GM12878 (cell line): Measurements from ENCODE around the gene BPIFB4. TPM values are rescaled to one million over a fixed set of nuclear protein-coding genes. Genes with fewer than 3 reads are reported as not detected.

Experiments
- ATAC-seq: fragments of 200-7000 bp; cut with Tn5 transposase; 3 replicates; pipeline ENCODE4 v1.9.1; 2020; ENCODE audit warnings: mild to moderate bottlenecking, moderate library complexity
- BruUV-seq: library from RNA; stranded (reverse); fragments of 400-500 nt; replicated peaks from 2 replicates; lab custom pipeline; 2021; lab: Mats Ljungman, UMichigan
- CTCF ChIA-PET: fragments of 300-600 bp; sonication (Branson Sonifier 250); formaldehyde crosslinking; extraction: SDS; loops from one replicate; lab custom pipeline; 2021; ENCODE audit warnings: inconsistent platforms; lab: Yijun Ruan, JAX
- POLR2A ChIA-PET: fragments of 350-600 bp; formaldehyde crosslinking; extraction: SDS; loops from one replicate; lab custom pipeline; 2021; ENCODE audit warnings: inconsistent platforms; lab: Charles Lee
- RAD21 ChIA-PET: fragments of 300-600 bp; sonication (Branson Sonifier 250); formaldehyde crosslinking; loops from one replicate; lab custom pipeline; 2023; ENCODE audit warnings: antibody characterized with exemption; ENCODE audit not compliant: unreplicated experiment; lab: Charles Lee
- SMC1A ChIA-PET: fragments of 300-600 bp; sonication (Branson Sonifier 250); formaldehyde crosslinking; loops from one replicate; lab custom pipeline; 2023; ENCODE audit not compliant: unreplicated experiment, uncharacterized antibody; lab: Charles Lee
- DNase-seq: peaks from one replicate; pipeline ENCODE4 v3.0.0-alpha.2; 2011; ENCODE audit warnings: low read depth, low spot score
- FAIRE-seq: peaks from 3 replicates; lab custom pipeline; 2011; peaks lifted over from hg19 to GRCh38; lab: Jason Lieb, UNC
- H2AFZ ChIP-seq: 2 replicates; pipeline ENCODE4 v1.6.0; 2011; ENCODE audit warnings: low read depth, low read length, control low read depth; ENCODE audit not compliant: control insufficient read depth
- H3K27ac ChIP-seq: 2 replicates; pipeline ENCODE4 v1.5.1; 2011; ENCODE audit warnings: control low read depth; ENCODE audit not compliant: control insufficient read depth, insufficient read depth
- H3K27me3 ChIP-seq, 2 experiments: replicated peaks in 1 of 2; 2 replicates each; pipeline versions ENCODE4 v1.6.0 to v1.6.1; 2011; ENCODE audit warnings: low read length in 1 of 2; ENCODE audit not compliant: control insufficient read depth in 2 of 2, insufficient read depth in 2 of 2
- H3K36me3 ChIP-seq, 2 experiments: 2 replicates each; pipeline ENCODE4 v1.5.1; 2011; ENCODE audit warnings: low read length in 1 of 2; ENCODE audit not compliant: control insufficient read depth in 2 of 2, insufficient read depth in 2 of 2
- H3K4me1 ChIP-seq: 2 replicates; pipeline ENCODE4 v1.6.1; 2011; ENCODE audit warnings: mild to moderate bottlenecking, low read length, moderate library complexity, mixed read lengths; ENCODE audit not compliant: control insufficient read depth, insufficient read depth
- H3K4me2 ChIP-seq: 2 replicates; pipeline ENCODE4 v1.6.0; 2011; ENCODE audit warnings: control low read depth; ENCODE audit not compliant: control insufficient read depth, insufficient read depth
- H3K4me3 ChIP-seq: fragments of 200-600 bp; sonication (generic); 2 replicates; pipeline ENCODE4 v1.5.1; 2016
- H3K79me2 ChIP-seq: 2 replicates; pipeline ENCODE4 v1.6.0; 2011; ENCODE audit warnings: low read length; ENCODE audit not compliant: control insufficient read depth, insufficient read depth
- H3K9ac ChIP-seq: 2 replicates; pipeline ENCODE4 v1.8.0; 2011; ENCODE audit warnings: low read length, control low read depth, mixed read lengths; ENCODE audit not compliant: control insufficient read depth, insufficient read depth
- H3K9me3 ChIP-seq: replicated peaks from 3 replicates; pipeline ENCODE4 v1.5.1; 2011; ENCODE audit warnings: mild to moderate bottlenecking, low read length; ENCODE audit not compliant: control insufficient read depth, insufficient read depth
- H4K20me1 ChIP-seq: 2 replicates; pipeline ENCODE4 v1.6.0; 2011; ENCODE audit not compliant: control insufficient read depth, insufficient read depth
- ASH2L ChIP-seq: fragments of 300-600, 200-600 bp; sonication (generic); IDR thresholded peaks from 2 replicates; pipeline ENCODE4 v1.6.1; 2017; ENCODE audit warnings: low read depth, mild to moderate bottlenecking, borderline replicate concordance
- BCL3 ChIP-seq: IDR thresholded peaks from 2 replicates; pipeline ENCODE4 v1.6.1; 2011; ENCODE audit warnings: borderline replicate concordance, low read depth, mild to moderate bottlenecking, moderate library complexity, low read length; ENCODE audit not compliant: insufficient read depth, poor library complexity, severe bottlenecking
- BMI1 ChIP-seq: fragments of 450-650 bp; IDR thresholded peaks from 2 replicates; pipeline ENCODE4 v1.6.1; 2016; ENCODE audit warnings: mild to moderate bottlenecking, moderate library complexity, borderline replicate concordance
- ELK1 ChIP-seq: IDR thresholded peaks from 2 replicates; pipeline ENCODE4 v1.6.1; 2012; ENCODE audit warnings: low read depth, low read length, improper control_type of control experiment
- HCFC1 ChIP-seq: fragments of 150-350 bp; IDR thresholded peaks from 2 replicates; pipeline ENCODE4 v1.6.1; 2014; ENCODE audit warnings: low read length
- HDGF ChIP-seq: fragments of 450-650 bp; IDR thresholded peaks from 2 replicates; pipeline ENCODE4 v1.6.1; 2016; ENCODE audit warnings: antibody characterized with exemption
- LARP7 ChIP-seq: fragments of 450-650 bp; IDR thresholded peaks from 2 replicates; pipeline ENCODE4 v1.6.1; 2017; ENCODE audit warnings: mild to moderate bottlenecking
- NRF1 ChIP-seq: conservative IDR thresholded peaks from 2 replicates; pipeline ENCODE4 v1.6.1; 2011; ENCODE audit warnings: mild to moderate bottlenecking, low read depth, low read length, improper control_type of control experiment
- PAX8 ChIP-seq: fragments of 450-650 bp; IDR thresholded peaks from 2 replicates; pipeline ENCODE4 v1.6.1; 2017; ENCODE audit warnings: mild to moderate bottlenecking, moderate library complexity
- SIX5 ChIP-seq: IDR thresholded peaks from 2 replicates; pipeline ENCODE4 v1.6.1; 2011; ENCODE audit warnings: mild to moderate bottlenecking, low read depth, low read length, moderate library complexity; ENCODE audit not compliant: severe bottlenecking
- ZBTB40 ChIP-seq: fragments of 450-650 bp; IDR thresholded peaks from 2 replicates; pipeline ENCODE4 v1.6.1; 2016; ENCODE audit warnings: mild to moderate bottlenecking, moderate library complexity, borderline replicate concordance
- ZNF274 ChIP-seq: IDR thresholded peaks from one replicate; pipeline ENCODE4 v1.8.0; 2011; ENCODE audit not compliant: insufficient read length, insufficient read depth
- ZNF622 ChIP-seq: fragments of 450-650 bp; IDR thresholded peaks from 2 replicates; pipeline ENCODE4 v1.6.1; 2017; ENCODE audit warnings: mild to moderate bottlenecking, inconsistent platforms
- WGBS: methylation state at CpG from one replicate; pipeline ENCODE4 v1.1.6; 2016; ENCODE audit warnings: low lambda C conversion rate; ENCODE audit not compliant: insufficient replicate concordance, insufficient coverage; ENCODE audit errors: missing lambda C conversion rate; 5-methylcytosine and 5-hydroxymethylcytosine counted together
- in situ Hi-C: fragments of 300-500 bp; cut with MboI; formaldehyde crosslinking; loops from 9 replicates; pipeline ENCODE4 v1.14.3; 2018; ENCODE audit warnings: mixed read lengths
- intact Hi-C: fragments of 100-400 bp; cut with micrococcal nuclease; formaldehyde crosslinking; loops from one replicate; pipeline ENCODE4 v1.14.2; 2022; ENCODE audit not compliant: unreplicated experiment
- polyA plus RNA-seq, 11 experiments: library from polyadenylated mRNA; depleted of rRNA in 4 of 11; unstranded in 6 of 11; stranded (reverse) in 5 of 11; fragments of >200 nt; fragmentation: Nextera tagmentation in 4 of 11; fragmentation: Illumina TruSeq in 1 of 11; extraction: Ambion mirVana in 4 of 11; extraction: Trizol in 1 of 11; gene quantifications; 1 replicate in 1 of 11; 2 replicates in 10 of 11; pipeline versions ENCODE4 v1.2.1 to v1.2.3, GENCODE V29; 2011 to 2016; ENCODE audit warnings: inconsistent platforms in 2 of 11, missing spikeins in 2 of 11, low read depth in 1 of 11
- total RNA-seq, 4 experiments: library from RNA; depleted of rRNA in 3 of 4; stranded (reverse); fragments of >200 nt in 3 of 4; fragmentation: Illumina TruSeq in 1 of 4; extraction: Trizol in 1 of 4; gene quantifications; 2 replicates each; pipeline versions ENCODE4 v1.2.1 to v1.2.3, GENCODE V29; 2013 to 2021
- TF ChIP-seq, protein P1 (sequence below): fragments of 450-650 bp; IDR thresholded peaks from 2 replicates; pipeline ENCODE4 v1.6.1; 2017; ENCODE audit warnings: mild to moderate bottlenecking

Gene BPIFB4
- total and polyA plus RNA-seq, 10 of the 15 experiments (the other 5 are each of a cell fraction or from before 2014, with no cell fraction given): 0.12 TPM; not detected in 9

DNA sequence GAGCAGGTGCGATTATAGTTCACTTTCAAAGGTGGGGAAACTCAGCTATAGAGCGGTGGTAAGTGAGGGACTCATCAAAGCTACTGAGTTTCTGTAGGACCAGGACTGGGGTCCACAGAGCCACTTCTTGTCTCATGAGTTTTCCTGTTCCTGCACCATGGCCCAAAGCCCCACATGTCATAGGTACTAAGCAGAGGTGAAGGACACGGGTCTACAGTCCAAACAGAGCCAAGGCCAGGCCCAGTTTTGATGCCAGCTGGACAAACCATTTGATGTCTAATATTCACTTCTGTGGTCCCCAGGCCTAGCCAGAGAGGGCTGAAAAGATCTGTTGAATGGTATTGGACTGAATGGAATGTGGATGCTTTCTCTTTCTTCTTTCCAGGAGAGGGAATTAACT lies 37.0 kb upstream of the BPIFB4 start:
- CTCF ChIA-PET: no interaction called here
- RAD21 ChIA-PET: no interaction called here
- no peak overlapping the region for H2AFZ ChIP-seq
- H3K4me1 ChIP-seq: no peaks in the 10 kb centered on the region
- no peaks in the 10 kb centered on the region for H3K36me3 ChIP-seq
- SMC1A ChIA-PET: no interaction called here
- ATAC-seq (no peak), DNase-seq (no peak), FAIRE-seq (no peak)
- H4K20me1 ChIP-seq: no peaks in the 10 kb centered on the region
- WGBS: 13% methylated on average over 3 of the region's 3 CpGs
- intact Hi-C loops: no loop called here
- no peak overlapping the region for H3K4me2 ChIP-seq
- no peak overlapping the region for H3K27ac ChIP-seq
- no peaks in the 10 kb centered on the region; the same call in 2 of the 3 replicates for H3K9me3 ChIP-seq
- H3K27me3 ChIP-seq: no peaks in the 10 kb centered on the region; a peak in 1 of 4 replicates
- no peak overlapping the region for H3K9ac ChIP-seq
- POLR2A ChIA-PET: no interaction called here
- H3K79me2 ChIP-seq: no peaks in the 10 kb centered on the region
- no peak overlapping the region for H3K4me3 ChIP-seq
- in situ Hi-C loops: no loop called here
- no TSS peak for BruUV-seq
- TF ChIP-seq BCL3: no peak
- no peak for TF ChIP-seq ASH2L
- no peak for TF ChIP-seq PAX8
- TF ChIP-seq ZBTB40: no peak
- no peak for TF ChIP-seq ELK1
- TF ChIP-seq BMI1: no peak
- TF ChIP-seq ZNF274: no peak
- no peak for TF ChIP-seq HDGF
- TF ChIP-seq, protein P1, sequence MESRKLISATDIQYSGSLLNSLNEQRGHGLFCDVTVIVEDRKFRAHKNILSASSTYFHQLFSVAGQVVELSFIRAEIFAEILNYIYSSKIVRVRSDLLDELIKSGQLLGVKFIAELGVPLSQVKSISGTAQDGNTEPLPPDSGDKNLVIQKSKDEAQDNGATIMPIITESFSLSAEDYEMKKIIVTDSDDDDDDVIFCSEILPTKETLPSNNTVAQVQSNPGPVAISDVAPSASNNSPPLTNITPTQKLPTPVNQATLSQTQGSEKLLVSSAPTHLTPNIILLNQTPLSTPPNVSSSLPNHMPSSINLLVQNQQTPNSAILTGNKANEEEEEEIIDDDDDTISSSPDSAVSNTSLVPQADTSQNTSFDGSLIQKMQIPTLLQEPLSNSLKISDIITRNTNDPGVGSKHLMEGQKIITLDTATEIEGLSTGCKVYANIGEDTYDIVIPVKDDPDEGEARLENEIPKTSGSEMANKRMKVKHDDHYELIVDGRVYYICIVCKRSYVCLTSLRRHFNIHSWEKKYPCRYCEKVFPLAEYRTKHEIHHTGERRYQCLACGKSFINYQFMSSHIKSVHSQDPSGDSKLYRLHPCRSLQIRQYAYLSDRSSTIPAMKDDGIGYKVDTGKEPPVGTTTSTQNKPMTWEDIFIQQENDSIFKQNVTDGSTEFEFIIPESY: no peak
- no peak for TF ChIP-seq HCFC1
- TF ChIP-seq ZNF622: no peak
- TF ChIP-seq LARP7: no peak
- TF ChIP-seq NRF1: no peak
- no peak for TF ChIP-seq SIX5
